Gastrocnemius medialis (tissue), 4 donors: ENCODE results near the gene TIA1.

Experiments
- CTCF ChIP-seq, 5 experiments: fragments of 450-650 bp in 3 of 5; fragments of 200-600 bp in 2 of 5; sonication (generic) in 2 of 5; IDR thresholded peaks in 4 of 5; conservative IDR thresholded peaks in 1 of 5; 1 replicate in 4 of 5; 2 replicates in 1 of 5; pipeline ENCODE4 v1.5.1; 2016 to 2019; ENCODE audit warnings: antibody characterized with exemption in 5 of 5, mild to moderate bottlenecking in 3 of 5, moderate library complexity in 3 of 5
- POLR2A ChIP-seq, 2 donors: fragments of 450-650 bp; IDR thresholded peaks; one replicate each; pipeline ENCODE4 v1.6.1; 2017; ENCODE audit warnings: antibody characterized with exemption in 2 of 2, mild to moderate bottlenecking in 2 of 2, moderate library complexity in 2 of 2

DNA sequence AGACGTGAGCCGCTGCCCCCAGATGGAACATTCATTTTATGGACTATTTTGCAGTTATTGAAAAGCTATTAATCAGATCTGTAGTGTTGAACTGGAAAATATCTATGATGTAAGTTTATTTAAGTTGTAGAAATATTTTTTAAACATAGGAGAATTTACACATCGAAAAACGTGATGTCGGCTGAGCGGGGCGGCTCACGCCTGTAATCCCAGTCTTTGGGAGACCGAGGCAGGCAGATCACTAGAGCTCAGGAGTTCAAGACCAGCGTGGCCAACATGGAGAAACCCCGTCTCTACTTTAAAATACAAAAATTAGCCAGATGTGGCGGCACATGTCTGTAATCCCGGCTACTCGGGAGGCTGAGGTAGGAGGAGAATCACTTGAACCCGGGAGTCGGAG lies 2.0 kb upstream of the TIA1 start:
- no peak for TF ChIP-seq CTCF (IDR thresholded peaks at IDR 0.05 in 4 of 5, conservative IDR thresholded peaks at IDR 0.05 in 1 of 5)
- no peak for TF ChIP-seq POLR2A (IDR thresholded peaks at IDR 0.05)
